SK-N-SH (cell line): ENCODE measurements around the gene HLA-DQA2.

Source experiments
- PBX3 ChIP-seq: IDR thresholded peaks from 2 replicates; pipeline ENCODE4; 2012
- TAF1 ChIP-seq: IDR thresholded peaks from 2 replicates; pipeline ENCODE4 v1.6.1; 2012; ENCODE audit warnings: low read depth, mild to moderate bottlenecking, low read length, moderate library complexity, borderline replicate concordance
- ZBTB33 ChIP-seq: IDR thresholded peaks from 2 replicates; pipeline ENCODE4 v1.4.0; 2012; ENCODE audit warnings: low read depth, borderline replicate concordance

- no peak for TF ChIP-seq TAF1
- no peak for TF ChIP-seq PBX3
- TF ChIP-seq ZBTB33: no peak
Observed at GRCh38 chr6:32697031-32697430, 44.2 kb upstream of the HLA-DQA2 start.
